Measurements from ENCODE around the gene OR52E4.

DNA sequence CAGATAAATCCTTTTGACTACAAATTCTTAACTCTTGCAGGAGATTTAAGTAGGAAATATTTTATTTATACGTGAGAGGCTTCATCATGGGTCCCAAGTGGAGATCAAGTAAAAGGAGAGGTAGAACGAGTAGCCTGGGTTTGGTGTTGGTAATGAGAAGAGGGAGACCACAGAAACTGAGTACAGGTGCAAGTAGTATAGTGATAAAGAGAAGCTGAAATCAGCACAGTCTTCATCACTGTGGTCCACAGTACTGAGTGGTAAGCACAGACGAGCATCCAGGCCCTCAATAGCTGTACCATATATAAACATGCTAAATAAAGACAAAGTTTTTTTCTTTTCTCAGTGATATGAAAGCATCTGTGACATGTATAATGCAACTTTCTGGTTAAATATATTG is 6.7 kb downstream of the OR52E4 start:
- TF ChIP-seq EZH2 (IDR thresholded peaks at IDR 0.05; ENCODE audit: low read length, unreplicated experiment), result no peak
- TF ChIP-seq, protein P1, sequence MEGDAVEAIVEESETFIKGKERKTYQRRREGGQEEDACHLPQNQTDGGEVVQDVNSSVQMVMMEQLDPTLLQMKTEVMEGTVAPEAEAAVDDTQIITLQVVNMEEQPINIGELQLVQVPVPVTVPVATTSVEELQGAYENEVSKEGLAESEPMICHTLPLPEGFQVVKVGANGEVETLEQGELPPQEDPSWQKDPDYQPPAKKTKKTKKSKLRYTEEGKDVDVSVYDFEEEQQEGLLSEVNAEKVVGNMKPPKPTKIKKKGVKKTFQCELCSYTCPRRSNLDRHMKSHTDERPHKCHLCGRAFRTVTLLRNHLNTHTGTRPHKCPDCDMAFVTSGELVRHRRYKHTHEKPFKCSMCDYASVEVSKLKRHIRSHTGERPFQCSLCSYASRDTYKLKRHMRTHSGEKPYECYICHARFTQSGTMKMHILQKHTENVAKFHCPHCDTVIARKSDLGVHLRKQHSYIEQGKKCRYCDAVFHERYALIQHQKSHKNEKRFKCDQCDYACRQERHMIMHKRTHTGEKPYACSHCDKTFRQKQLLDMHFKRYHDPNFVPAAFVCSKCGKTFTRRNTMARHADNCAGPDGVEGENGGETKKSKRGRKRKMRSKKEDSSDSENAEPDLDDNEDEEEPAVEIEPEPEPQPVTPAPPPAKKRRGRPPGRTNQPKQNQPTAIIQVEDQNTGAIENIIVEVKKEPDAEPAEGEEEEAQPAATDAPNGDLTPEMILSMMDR (conservative IDR thresholded peaks at IDR 0.05; ENCODE audit: low read depth, low read length), result no peak
- no peak for TF ChIP-seq EZH2phosphoT487 (IDR thresholded peaks at IDR 0.05; ENCODE audit: borderline replicate concordance, low read length)
